SK-N-SH treated with all-trans-retinoic acid at 6 μM for 48 hours (cell line): ENCODE data around the gene WDR74.
A peak's percentile ranks its signal among the peaks of the same experiment; 100 is the strongest.

Experiments
- ATAC-seq: fragments of 200-7000 bp; cut with Tn5 transposase; 3 replicates; pipeline ENCODE4 v1.9.1; 2020; ENCODE audit warnings: mild to moderate bottlenecking, moderate library complexity
- BACH2 ChIP-seq: fragments of 250-450 bp; sonication (Bioruptor Pico); IDR thresholded peaks from 2 replicates; pipeline ENCODE4 v1.9.0; 2021; ENCODE audit warnings: mild to moderate bottlenecking, borderline replicate concordance
- CREB5 ChIP-seq: fragments of 250-450 bp; sonication (Bioruptor Pico); IDR thresholded peaks from 2 replicates; pipeline ENCODE4 v1.5.1; 2020; ENCODE audit warnings: low read depth, mild to moderate bottlenecking, moderate library complexity
- CSDC2 ChIP-seq: fragments of 250-450 bp; sonication (Bioruptor Pico); IDR thresholded peaks from 2 replicates; pipeline ENCODE4 v1.5.0; 2020; ENCODE audit warnings: mild to moderate bottlenecking, moderate library complexity
- CSRNP3 ChIP-seq: fragments of 250-450 bp; sonication (Bioruptor Pico); IDR thresholded peaks from 2 replicates; pipeline ENCODE4 v1.5.1; 2021; ENCODE audit warnings: mild to moderate bottlenecking, moderate library complexity
- ESRRG ChIP-seq: fragments of 250-450 bp; sonication (Bioruptor Pico); IDR thresholded peaks from 2 replicates; pipeline ENCODE4 v1.6.1; 2021; ENCODE audit warnings: mild to moderate bottlenecking
- GLIS3 ChIP-seq: fragments of 250-450 bp; sonication (Bioruptor Pico); IDR thresholded peaks from 2 replicates; pipeline ENCODE4 v1.5.0; 2020; ENCODE audit warnings: mild to moderate bottlenecking, moderate library complexity
- OSR1 ChIP-seq: fragments of 250-450 bp; sonication (Bioruptor Pico); IDR thresholded peaks from 2 replicates; pipeline ENCODE4 v1.8.0; 2022; ENCODE audit warnings: moderate library complexity, mild to moderate bottlenecking, inconsistent platforms
- PATZ1 ChIP-seq: fragments of 250-450 bp; sonication (Bioruptor Pico); IDR thresholded peaks from 2 replicates; pipeline ENCODE4 v1.8.0; 2020; ENCODE audit warnings: mild to moderate bottlenecking, moderate library complexity, borderline replicate concordance
- POU6F1 ChIP-seq: fragments of 250-450 bp; sonication (Bioruptor Pico); IDR thresholded peaks from 2 replicates; pipeline ENCODE4 v1.8.0; 2021; ENCODE audit warnings: low read depth, mild to moderate bottlenecking, moderate library complexity, borderline replicate concordance
- PPARA ChIP-seq: fragments of 250-450 bp; sonication (Bioruptor Pico); IDR thresholded peaks from 2 replicates; pipeline ENCODE4 v1.5.0; 2020; ENCODE audit warnings: mild to moderate bottlenecking, borderline replicate concordance
- RARB ChIP-seq: fragments of 250-450 bp; sonication (Bioruptor Pico); IDR thresholded peaks from 2 replicates; pipeline ENCODE4 v1.8.0; 2021; ENCODE audit warnings: mild to moderate bottlenecking, moderate library complexity
- SNAI2 ChIP-seq: fragments of 250-450 bp; sonication (Bioruptor Pico); IDR thresholded peaks from 2 replicates; pipeline ENCODE4 v1.5.0; 2020; ENCODE audit warnings: mild to moderate bottlenecking, moderate library complexity
- TCF4 ChIP-seq: fragments of 250-450 bp; sonication (Bioruptor Pico); IDR thresholded peaks from 2 replicates; pipeline ENCODE4 v1.8.0; 2021; ENCODE audit warnings: mild to moderate bottlenecking, moderate library complexity, borderline replicate concordance
- TSHZ2 ChIP-seq: fragments of 250-450 bp; sonication (Bioruptor Pico); IDR thresholded peaks from 2 replicates; pipeline ENCODE4 v1.5.0; 2020; ENCODE audit warnings: mild to moderate bottlenecking, moderate library complexity
- ZC3H10 ChIP-seq: fragments of 250-450 bp; sonication (Bioruptor Pico); IDR thresholded peaks from 2 replicates; pipeline ENCODE4 v1.5.1; 2021; ENCODE audit warnings: mild to moderate bottlenecking, moderate library complexity
- ZFP3 ChIP-seq: fragments of 250-450 bp; sonication (Bioruptor Pico); IDR thresholded peaks from 2 replicates; pipeline ENCODE4 v1.5.0; 2020; ENCODE audit warnings: mild to moderate bottlenecking, moderate library complexity
- ZFP30 ChIP-seq: fragments of 450-650 bp; formaldehyde crosslinking; IDR thresholded peaks from 2 replicates; pipeline ENCODE4 v1.5.0; 2022; ENCODE audit warnings: mild to moderate bottlenecking, moderate library complexity
- ZNF565 ChIP-seq: fragments of 450-650 bp; formaldehyde crosslinking; conservative IDR thresholded peaks from 2 replicates; pipeline ENCODE4 v1.5.0; 2020; ENCODE audit warnings: low read depth, mild to moderate bottlenecking, moderate library complexity
- ZNF70 ChIP-seq: fragments of 450-650 bp; formaldehyde crosslinking; IDR thresholded peaks from 2 replicates; pipeline ENCODE4 v1.5.0; 2020; ENCODE audit warnings: mild to moderate bottlenecking, moderate library complexity
- ZNF8 ChIP-seq: fragments of 450-650 bp; formaldehyde crosslinking; IDR thresholded peaks from 2 replicates; pipeline ENCODE4 v1.5.0; 2020; ENCODE audit warnings: mild to moderate bottlenecking, moderate library complexity

WDR74 gene

GRCh38 chr11:62792202-62792575, 47.2 kb downstream of the WDR74 start:
- TF ChIP-seq OSR1 (no peak), POU6F1 (CRISPR knock-in tag) (no peak), PPARA (CRISPR knock-in tag) (no peak), PATZ1 (CRISPR knock-in tag) (no peak), CSRNP3 (no peak), RARB (CRISPR knock-in tag) (no peak), SNAI2 (CRISPR knock-in tag) (no peak), ZNF8 (CRISPR knock-in tag) (no peak), CSDC2 (CRISPR knock-in tag) (no peak)
- peak; percentile 4 for ATAC-seq

GRCh38 chr11:62791501-62792201, 47.7 kb downstream of the WDR74 start, which contains the start of gene TMEM223:
TMEM223 (minus strand) TSS chr11:62792006; CDS start chr11:62791994, 12 bp downstream.
- peak; percentile 89 for ATAC-seq
- TF ChIP-seq SNAI2 (CRISPR knock-in tag) (no peak), ESRRG (CRISPR knock-in tag) (no peak), ZFP3 (CRISPR knock-in tag) (no peak), TSHZ2 (CRISPR knock-in tag) (no peak), TCF4 (CRISPR knock-in tag) (no peak), PATZ1 (CRISPR knock-in tag) (no peak), GLIS3 (CRISPR knock-in tag) (no peak), ZC3H10 (no peak)

- no peak for ATAC-seq
- no peak for TF ChIP-seq SNAI2 (CRISPR knock-in tag)
- no peak for TF ChIP-seq ZFP30 (CRISPR knock-in tag)
- no peak for TF ChIP-seq TSHZ2 (CRISPR knock-in tag)
- no peak for TF ChIP-seq CREB5
- TF ChIP-seq ZNF70 (CRISPR knock-in tag) = no peak
- no peak for TF ChIP-seq ESRRG (CRISPR knock-in tag)
- no peak for TF ChIP-seq CSDC2 (CRISPR knock-in tag)
- TF ChIP-seq ZNF565 (CRISPR knock-in tag) = no peak
- no peak for TF ChIP-seq POU6F1 (CRISPR knock-in tag)
- TF ChIP-seq BACH2 (CRISPR knock-in tag) = no peak
- TF ChIP-seq RARB (CRISPR knock-in tag) = no peak
Observed at GRCh38 chr11:62789576-62789975, 49.8 kb downstream of the WDR74 start.
